ENCODE data around the gene TRAPPC6A.
A peak's percentile ranks its signal among the peaks of the same experiment; 100 is the strongest.

Gene TRAPPC6A

GRCh38 chr19:45160870-45161737 lies 16.9 kb downstream of the TRAPPC6A start, which contains the start of gene NKPD1:
NKPD1 (minus strand) TSS chr19:45160982; CDS start chr19:45160150, 832 bp downstream.
- no peaks in the 10 kb centered on the region for H3K9me3 Mint-ChIP-seq
- ATAC-seq: no peak
- H3K27me3 Mint-ChIP-seq: peaks cover 30% of the 10 kb centered on the region
- no peak for DNase-seq
- peak within 1 kb of the TSS; percentile 44 to 50 for H3K27ac Mint-ChIP-seq
- H3K4me3 Mint-ChIP-seq: no peak within 1 kb of the TSS
- peaks cover 42% of the 10 kb centered on the region for H3K4me1 Mint-ChIP-seq

GRCh38 chr19:45159971-45160324 lies 18.1 kb downstream of the TRAPPC6A start:
- ATAC-seq: no peak
- no peak for DNase-seq
- H3K4me3 Mint-ChIP-seq: no peak overlapping the region
- no peaks in the 10 kb centered on the region for H3K9me3 Mint-ChIP-seq
- H3K27me3 Mint-ChIP-seq: peaks cover 39% of the 10 kb centered on the region
- H3K27ac Mint-ChIP-seq: no peak overlapping the region
- peaks cover 34% of the 10 kb centered on the region for H3K4me1 Mint-ChIP-seq

- Mint-ChIP-seq H3K27ac (no peak overlapping the region), H3K27me3 (peaks cover 44% of the 10 kb centered on the region)
Observed at GRCh38 chr19:45159210-45159970, 18.6 kb downstream of the TRAPPC6A start.

GRCh38 chr19:45158503-45159209 lies 19.4 kb downstream of the TRAPPC6A start:
- peaks cover 51% of the 10 kb centered on the region for H3K27me3 Mint-ChIP-seq
- no peak for ATAC-seq
- no peak overlapping the region for H3K4me3 Mint-ChIP-seq
- H3K27ac Mint-ChIP-seq: no peak overlapping the region
- H3K9me3 Mint-ChIP-seq: no peaks in the 10 kb centered on the region
- peaks cover 30% of the 10 kb centered on the region for H3K4me1 Mint-ChIP-seq
- DNase-seq: no peak

More at GRCh38 chr19:45159210-45159970, 18.6 kb downstream of the TRAPPC6A start:
- Mint-ChIP-seq H3K9me3 (no peaks in the 10 kb centered on the region), H3K4me1 (peaks cover 30% of the 10 kb centered on the region), H3K4me3 (no peak overlapping the region)
- DNase-seq (no peak), ATAC-seq (no peak)

- Mint-ChIP-seq H3K4me1 (peaks cover 43% of the 10 kb centered on the region), H3K27ac (peak overlapping the region in 1 of 2 donors; percentile 73), H3K9me3 (peaks cover 0 to 6% of the 10 kb centered on the region in 2 donors), H3K27me3 (peaks cover 70% of the 10 kb centered on the region), H3K4me3 (no peak overlapping the region)
- no peak for DNase-seq
- ATAC-seq: no peak
Observed at GRCh38 chr19:45156751-45157150, 21.3 kb downstream of the TRAPPC6A start.

- ATAC-seq (no peak), DNase-seq (no peak)
- H3K9me3 Mint-ChIP-seq: peaks cover 0 to 6% of the 10 kb centered on the region in 2 donors
- peaks cover 76% of the 10 kb centered on the region for H3K27me3 Mint-ChIP-seq
- peak overlapping the region in 1 of 2 donors; percentile 92 for H3K27ac Mint-ChIP-seq
- H3K4me1 Mint-ChIP-seq: peaks cover 49% of the 10 kb centered on the region
- H3K4me3 Mint-ChIP-seq: no peak overlapping the region
Observed at GRCh38 chr19:45156011-45156630, 21.9 kb downstream of the TRAPPC6A start.

GRCh38 chr19:45154064-45154827 lies 23.8 kb downstream of the TRAPPC6A start:
- no peak for DNase-seq
- Mint-ChIP-seq H3K9me3 (peaks cover 0 to 6% of the 10 kb centered on the region in 2 donors), H3K4me3 (peak overlapping the region; percentile 20 to 87), H3K4me1 (peaks cover 54% of the 10 kb centered on the region), H3K27ac (peak overlapping the region in 1 of 2 donors; percentile 6), H3K27me3 (peaks cover 77% of the 10 kb centered on the region)
- ATAC-seq: no peak

GRCh38 chr19:45153339-45154063 lies 24.5 kb downstream of the TRAPPC6A start:
- ATAC-seq (peak; percentile 41), DNase-seq (peak in 1 of 2 donors; percentile 30)
- H3K4me3 Mint-ChIP-seq: peak overlapping the region; percentile 80 to 87
- H3K27ac Mint-ChIP-seq: no peak overlapping the region
- H3K27me3 Mint-ChIP-seq: peaks cover 70% of the 10 kb centered on the region
- peaks cover 51% of the 10 kb centered on the region for H3K4me1 Mint-ChIP-seq
- peaks cover 0 to 6% of the 10 kb centered on the region in 2 donors for H3K9me3 Mint-ChIP-seq

GRCh38 chr19:45152504-45153338 lies 25.3 kb downstream of the TRAPPC6A start:
- DNase-seq (peak; percentile 41 to 54), ATAC-seq (peak; percentile 71)
- H3K9me3 Mint-ChIP-seq: peaks cover 0 to 6% of the 10 kb centered on the region in 2 donors
- H3K4me3 Mint-ChIP-seq: peak overlapping the region; percentile 80 to 87
- no peak overlapping the region for H3K27ac Mint-ChIP-seq
- peaks cover 62% of the 10 kb centered on the region for H3K27me3 Mint-ChIP-seq
- peaks cover 44% of the 10 kb centered on the region for H3K4me1 Mint-ChIP-seq

- Mint-ChIP-seq H3K4me1 (peaks cover 44% of the 10 kb centered on the region), H3K9me3 (peaks cover 0 to 6% of the 10 kb centered on the region in 2 donors), H3K27ac (peak overlapping the region in 1 of 2 donors; percentile 59), H3K27me3 (peaks cover 57% of the 10 kb centered on the region), H3K4me3 (peak overlapping the region; percentile 49 to 87)
- DNase-seq (no peak), ATAC-seq (no peak)
Observed at GRCh38 chr19:45151821-45152503, 26.1 kb downstream of the TRAPPC6A start.

GRCh38 chr19:45151320-45151719 lies 26.7 kb downstream of the TRAPPC6A start:
- DNase-seq (no peak), ATAC-seq (no peak)
- Mint-ChIP-seq H3K27ac (no peak overlapping the region), H3K4me3 (peak overlapping the region; percentile 49 to 67), H3K9me3 (peaks cover 0 to 6% of the 10 kb centered on the region in 2 donors), H3K27me3 (peaks cover 50% of the 10 kb centered on the region), H3K4me1 (peaks cover 44% of the 10 kb centered on the region)

- H3K4me1 Mint-ChIP-seq: peaks cover 44% of the 10 kb centered on the region
- ATAC-seq (no peak), DNase-seq (no peak)
- H3K27ac Mint-ChIP-seq: no peak overlapping the region
- peaks cover 47% of the 10 kb centered on the region for H3K27me3 Mint-ChIP-seq
- peaks cover 0 to 6% of the 10 kb centered on the region in 2 donors for H3K9me3 Mint-ChIP-seq
- H3K4me3 Mint-ChIP-seq: no peak overlapping the region
Observed at GRCh38 chr19:45150751-45151281, 27.2 kb downstream of the TRAPPC6A start.
